Prostate gland (tissue), 2 donors: ENCODE results near the gene DBF4B. TPM values are rescaled to one million over a fixed set of nuclear protein-coding genes. Genes with fewer than 3 reads are reported as not detected.

Experiments used
- DNase-seq: peaks from one replicate; pipeline ENCODE4 v3.0.0-alpha.2; 2019; ENCODE audit warnings: low spot score
- H3K27ac ChIP-seq, 2 donors: fragments of 200-600 bp; sonication (generic); 2 replicates each; pipeline ENCODE4 v1.5.1; 2017 to 2019
- H3K27me3 ChIP-seq: fragments of 200-600 bp; sonication (generic); replicated peaks from 2 replicates; pipeline ENCODE4 v1.5.1; 2019; ENCODE audit not compliant: insufficient read depth
- H3K36me3 ChIP-seq, 2 donors: fragments of 200-600 bp; sonication (generic); 1 replicate in 1 of 2; 2 replicates in 1 of 2; pipeline versions ENCODE4 v1.5.1 to v1.8.1; 2017 to 2019
- H3K4me1 ChIP-seq: fragments of 200-600 bp; sonication (generic); replicated peaks from 2 replicates; pipeline ENCODE4 v1.5.1; 2019
- H3K4me3 ChIP-seq, 2 donors: fragments of 200-600 bp; sonication (generic); 2 replicates each; pipeline ENCODE4 v1.5.1; 2017 to 2019
- H3K9me3 ChIP-seq: fragments of 200-600 bp; sonication (generic); 2 replicates; pipeline ENCODE4 v1.5.1; 2017
- CTCF ChIP-seq, 4 experiments: fragments of 200-600 bp in 2 of 4; fragments of 450-650 bp in 2 of 4; sonication (generic) in 2 of 4; IDR thresholded peaks; 1 replicate in 3 of 4; 2 replicates in 1 of 4; pipeline ENCODE4 v1.5.1; 2016 to 2019; ENCODE audit warnings: antibody characterized with exemption in 4 of 4, mild to moderate bottlenecking in 2 of 4, moderate library complexity in 2 of 4
- POLR2A ChIP-seq: fragments of 450-650 bp; IDR thresholded peaks from one replicate; pipeline ENCODE4 v1.6.1; 2016; ENCODE audit warnings: antibody characterized with exemption, mild to moderate bottlenecking
- POLR2AphosphoS5 ChIP-seq: sonication (generic); formaldehyde crosslinking; IDR thresholded peaks from one replicate; pipeline ENCODE4 v1.6.1; 2017; ENCODE audit warnings: antibody characterized with exemption
- WGBS: methylation state at CpG from one replicate; pipeline ENCODE4 v1.1.5; 2018; 5-methylcytosine and 5-hydroxymethylcytosine counted together
- intact Hi-C: fragments of 100-400 bp; cut with DNase I; formaldehyde crosslinking; loops from one replicate; pipeline ENCODE4 v1.14.2; 2022
- total RNA-seq, 2 donors: library from RNA; depleted of rRNA; stranded (reverse); fragments of >200 nt; gene quantifications; one replicate each; pipeline ENCODE4 v1.1.0, GENCODE V29; 2016

DBF4B gene
- total RNA-seq, 2 donors from 2014 or later: 5.3 to 20.1 TPM

GRCh38 chr17:44768505-44769142 is 60.2 kb downstream of the DBF4B start:
- no peak for TF ChIP-seq POLR2A
- TF ChIP-seq CTCF (IDR thresholded peaks at IDR 0.05): no peak
- TF ChIP-seq POLR2AphosphoS5: no peak
- Histone ChIP-seq H3K36me3 (no peaks in the 10 kb centered on the region), H3K4me3 (no peak overlapping the region), H3K9me3 (no peaks in the 10 kb centered on the region), H3K27ac (no peak overlapping the region), H3K27me3 (no peaks in the 10 kb centered on the region), H3K4me1 (no peaks in the 10 kb centered on the region)
- WGBS: 79% methylated on average over 11 of the region's 11 CpGs
- intact Hi-C loops: no loop called here
- no peak for DNase-seq

- H3K27ac ChIP-seq: no peak overlapping the region
- H3K4me1 ChIP-seq: no peaks in the 10 kb centered on the region
- no peak overlapping the region for H3K4me3 ChIP-seq
- intact Hi-C loops: no loop called here
- no peaks in the 10 kb centered on the region for H3K36me3 ChIP-seq
- no peaks in the 10 kb centered on the region for H3K9me3 ChIP-seq
- WGBS: 43% methylated on average over 6 of the region's 6 CpGs
- H3K27me3 ChIP-seq: no peaks in the 10 kb centered on the region
- TF ChIP-seq CTCF (IDR thresholded peaks at IDR 0.05) (no peak), POLR2A (no peak), POLR2AphosphoS5 (no peak)
- DNase-seq: no peak
These were observed 60.8 kb downstream of the DBF4B start for GRCh38 chr17:44769230-44769629.

GRCh38 chr17:44769647-44770084 is 61.2 kb downstream of the DBF4B start:
- DNase-seq: no peak
- WGBS: 67% methylated on average over 14 of the region's 15 CpGs
- intact Hi-C loops: no loop called here
- no peaks in the 10 kb centered on the region for H3K9me3 ChIP-seq
- H3K4me1 ChIP-seq: no peaks in the 10 kb centered on the region
- TF ChIP-seq POLR2A (no peak), CTCF (IDR thresholded peaks at IDR 0.05) (no peak), POLR2AphosphoS5 (no peak)
- H3K27me3 ChIP-seq: no peaks in the 10 kb centered on the region
- no peak overlapping the region for H3K27ac ChIP-seq
- no peaks in the 10 kb centered on the region for H3K36me3 ChIP-seq
- H3K4me3 ChIP-seq: no peak overlapping the region

- intact Hi-C loops: no loop called here
- no peak overlapping the region for H3K4me3 ChIP-seq
- H3K27me3 ChIP-seq: no peaks in the 10 kb centered on the region
- DNase-seq: no peak
- no peak overlapping the region for H3K27ac ChIP-seq
- H3K36me3 ChIP-seq: no peaks in the 10 kb centered on the region
- TF ChIP-seq POLR2A (no peak), CTCF (IDR thresholded peaks at IDR 0.05) (no peak), POLR2AphosphoS5 (no peak)
- no peaks in the 10 kb centered on the region for H3K9me3 ChIP-seq
- WGBS: 77% methylated on average over 9 of the region's 11 CpGs
- no peaks in the 10 kb centered on the region for H3K4me1 ChIP-seq
These were observed 61.9 kb downstream of the DBF4B start for GRCh38 chr17:44770166-44770925.
